PC-3 (cell line): ENCODE data around the gene MUCL3. TPM values are rescaled to one million over a fixed set of nuclear protein-coding genes. Genes with fewer than 3 reads are reported as not detected.

Experiments
- ATAC-seq: fragments of 200-7000 bp; cut with Tn5 transposase; 2 replicates; pipeline ENCODE4 v1.9.1; 2020; ENCODE audit warnings: mild to moderate bottlenecking, moderate library complexity
- BruUV-seq: library from RNA; stranded (reverse); fragments of 400-500 nt; replicated peaks from 2 replicates; lab custom pipeline; 2021; lab: Mats Ljungman, UMichigan
- CTCF ChIA-PET: fragments of 300-600 bp; sonication (Branson Sonifier 250); formaldehyde crosslinking; loops from one replicate; lab custom pipeline; 2022; ENCODE audit warnings: antibody characterized with exemption; lab: Charles Lee
- POLR2A ChIA-PET: fragments of 300-600 bp; sonication (Branson Sonifier 250); formaldehyde crosslinking; loops from one replicate; lab custom pipeline; 2022; ENCODE audit warnings: antibody characterized with exemption; ENCODE audit not compliant: unreplicated experiment; lab: Charles Lee
- DNase-seq: peaks from one replicate; pipeline ENCODE4 v3.0.0-alpha.2; 2015
- H2AFZ ChIP-seq: fragments of 300-600 bp; sonication (generic); 2 replicates; pipeline ENCODE4 v1.6.0; 2016; ENCODE audit warnings: antibody characterized with exemption, low read length
- H3F3A ChIP-seq: fragments of 300-600 bp; sonication (generic); one replicate; pipeline ENCODE4 v1.6.0; 2017; ENCODE audit warnings: antibody characterized with exemption, low read length, control low read depth, mild to moderate bottlenecking; ENCODE audit not compliant: unreplicated experiment
- H3K27ac ChIP-seq: fragments of 300-600 bp; sonication (generic); 2 replicates; pipeline ENCODE4 v1.5.1; 2016; ENCODE audit warnings: mild to moderate bottlenecking, low read length
- H3K27me3 ChIP-seq: fragments of 300-600 bp; sonication (generic); 2 replicates; pipeline ENCODE4 v1.6.1; 2016; ENCODE audit warnings: low read length, mixed read lengths
- H3K36me3 ChIP-seq: fragments of 300-600 bp; sonication (generic); 2 replicates; pipeline ENCODE4 v1.6.1; 2016; ENCODE audit warnings: low read depth, mixed run types, low read length, mixed read lengths
- H3K4me1 ChIP-seq: fragments of 300-600 bp; sonication (generic); 2 replicates; pipeline ENCODE4 v1.5.1; 2016; ENCODE audit warnings: low read length; ENCODE audit not compliant: insufficient read depth
- H3K4me2 ChIP-seq: fragments of 300-600 bp; sonication (generic); 2 replicates; pipeline ENCODE4 v1.6.0; 2016; ENCODE audit warnings: low read length
- H3K4me3 ChIP-seq: fragments of 300-600 bp; sonication (generic); 2 replicates; pipeline ENCODE4 v1.5.1; 2016; ENCODE audit warnings: mild to moderate bottlenecking, low read length, mixed read lengths
- H3K79me2 ChIP-seq: fragments of 300-600 bp; sonication (generic); 2 replicates; pipeline ENCODE4 v1.6.1; 2017; ENCODE audit warnings: low read length, mixed read lengths
- H3K9ac ChIP-seq: fragments of 300-600 bp; sonication (generic); 2 replicates; pipeline ENCODE4 v1.6.0; 2016; ENCODE audit warnings: mild to moderate bottlenecking, low read length
- H3K9me2 ChIP-seq: fragments of 300-600 bp; sonication (generic); replicated peaks from 2 replicates; pipeline ENCODE4 v1.6.1; 2016; ENCODE audit warnings: mixed run types, low read length, mixed read lengths
- H3K9me3 ChIP-seq: fragments of 300-600 bp; sonication (generic); 2 replicates; pipeline ENCODE4 v1.6.1; 2016; ENCODE audit warnings: low read length, mixed read lengths
- H4K20me1 ChIP-seq: fragments of 300-600 bp; sonication (generic); 2 replicates; pipeline ENCODE4 v1.6.1; 2016; ENCODE audit warnings: low read length, mixed read lengths
- EZH2 ChIP-seq: fragments of 300-600 bp; sonication (generic); IDR thresholded peaks from one replicate; pipeline ENCODE4 v1.6.1; 2017; ENCODE audit warnings: antibody characterized with exemption, mild to moderate bottlenecking, low read length; ENCODE audit not compliant: unreplicated experiment
- EZH2phosphoT487 ChIP-seq: fragments of 300-600 bp; sonication (generic); IDR thresholded peaks from 2 replicates; pipeline ENCODE4 v1.6.1; 2018; ENCODE audit warnings: mild to moderate bottlenecking, antibody characterized with exemption, low read length, borderline replicate concordance
- intact Hi-C: fragments of 100-400 bp; cut with micrococcal nuclease; formaldehyde crosslinking; loops from 2 replicates; pipeline ENCODE4 v1.9.0; 2023
- total RNA-seq: library from RNA; depleted of rRNA; stranded (reverse); fragments of >200 nt; gene quantifications from 2 replicates; pipeline ENCODE4 v1.2.3, GENCODE V29; 2014
- TF ChIP-seq, protein P1 (sequence below): fragments of 300-600 bp; sonication (generic); conservative IDR thresholded peaks from 2 replicates; pipeline ENCODE4 v1.5.1; 2017; ENCODE audit warnings: antibody characterized with exemption, low read depth, mild to moderate bottlenecking, low read length

The MUCL3 gene
- total RNA-seq, 1 experiment from 2014 or later, result 0.04 TPM

DNA sequence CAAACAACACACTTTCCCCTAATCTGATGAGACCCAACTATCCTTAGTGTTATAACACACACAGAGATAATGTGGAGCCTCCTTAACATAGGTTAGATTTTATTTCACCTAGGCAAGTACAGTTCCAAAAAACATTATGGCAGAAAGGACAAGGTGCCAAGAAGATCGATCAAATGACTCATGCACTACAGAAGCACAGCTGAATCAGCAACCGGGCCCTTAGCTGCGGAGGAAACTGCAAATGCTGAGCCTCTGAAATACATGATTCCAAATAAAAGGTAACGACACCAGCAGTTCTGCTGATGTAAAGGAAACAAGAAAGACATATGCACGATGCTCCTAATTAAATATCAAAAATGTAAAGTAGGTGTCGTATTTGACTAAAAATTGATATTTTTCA lies 22.9 kb downstream of the MUCL3 start:
- Histone ChIP-seq H2AFZ (no peak overlapping the region), H3K9me2 (no peaks in the 10 kb centered on the region), H3K4me3 (no peak overlapping the region), H3F3A (no peaks in the 10 kb centered on the region), H3K4me1 (peaks cover 5% of the 10 kb centered on the region; the same call in 1 of the 2 replicates), H3K9me3 (no peaks in the 10 kb centered on the region), H4K20me1 (no peaks in the 10 kb centered on the region), H3K79me2 (no peaks in the 10 kb centered on the region), H3K27ac (no peak overlapping the region), H3K27me3 (no peaks in the 10 kb centered on the region), H3K9ac (no peak overlapping the region), H3K4me2 (no peak overlapping the region), H3K36me3 (no peaks in the 10 kb centered on the region)
- intact Hi-C loops, result no loop called here
- BruUV-seq, result no TSS peak
- POLR2A ChIA-PET, result no interaction called here
- ATAC-seq (peak; percentile 59; the same call in 1 of the 2 replicates), DNase-seq (peak; percentile 49)
- CTCF ChIA-PET, result no interaction called here
- TF ChIP-seq EZH2phosphoT487, result no peak
- no peak for TF ChIP-seq EZH2
- TF ChIP-seq, protein P1, sequence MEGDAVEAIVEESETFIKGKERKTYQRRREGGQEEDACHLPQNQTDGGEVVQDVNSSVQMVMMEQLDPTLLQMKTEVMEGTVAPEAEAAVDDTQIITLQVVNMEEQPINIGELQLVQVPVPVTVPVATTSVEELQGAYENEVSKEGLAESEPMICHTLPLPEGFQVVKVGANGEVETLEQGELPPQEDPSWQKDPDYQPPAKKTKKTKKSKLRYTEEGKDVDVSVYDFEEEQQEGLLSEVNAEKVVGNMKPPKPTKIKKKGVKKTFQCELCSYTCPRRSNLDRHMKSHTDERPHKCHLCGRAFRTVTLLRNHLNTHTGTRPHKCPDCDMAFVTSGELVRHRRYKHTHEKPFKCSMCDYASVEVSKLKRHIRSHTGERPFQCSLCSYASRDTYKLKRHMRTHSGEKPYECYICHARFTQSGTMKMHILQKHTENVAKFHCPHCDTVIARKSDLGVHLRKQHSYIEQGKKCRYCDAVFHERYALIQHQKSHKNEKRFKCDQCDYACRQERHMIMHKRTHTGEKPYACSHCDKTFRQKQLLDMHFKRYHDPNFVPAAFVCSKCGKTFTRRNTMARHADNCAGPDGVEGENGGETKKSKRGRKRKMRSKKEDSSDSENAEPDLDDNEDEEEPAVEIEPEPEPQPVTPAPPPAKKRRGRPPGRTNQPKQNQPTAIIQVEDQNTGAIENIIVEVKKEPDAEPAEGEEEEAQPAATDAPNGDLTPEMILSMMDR, result no peak

DNA sequence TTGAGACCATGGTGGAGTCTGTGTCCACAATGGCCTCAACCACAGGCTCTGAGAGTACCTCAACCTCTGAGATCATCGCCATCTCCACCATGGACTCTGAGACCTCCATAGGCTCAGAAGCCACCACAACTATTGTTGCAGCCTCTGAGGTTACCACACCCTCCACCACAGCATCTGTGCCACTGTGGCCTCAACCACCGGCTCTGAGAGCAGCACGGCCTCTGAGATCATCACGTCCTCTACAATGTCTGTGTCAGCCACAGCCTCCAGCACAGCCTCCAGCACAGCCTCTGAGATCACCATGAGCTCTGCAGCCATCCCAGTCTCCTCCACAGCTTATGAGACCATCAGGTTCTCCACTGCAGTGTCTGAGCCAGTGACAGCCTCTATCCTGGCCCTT lies 23.3 kb downstream of the MUCL3 start:
- Histone ChIP-seq H3K9me2 (no peaks in the 10 kb centered on the region), H3K4me3 (no peak overlapping the region), H3K9me3 (no peaks in the 10 kb centered on the region), H3K4me2 (no peak overlapping the region), H2AFZ (no peak overlapping the region), H3K27me3 (no peaks in the 10 kb centered on the region), H4K20me1 (no peaks in the 10 kb centered on the region), H3K4me1 (peaks cover 5% of the 10 kb centered on the region; the same call in 1 of the 2 replicates), H3K36me3 (no peaks in the 10 kb centered on the region), H3K27ac (no peak overlapping the region), H3K79me2 (no peaks in the 10 kb centered on the region), H3K9ac (no peak overlapping the region), H3F3A (no peaks in the 10 kb centered on the region)
- TF ChIP-seq, protein P1, result no peak
- no peak for TF ChIP-seq EZH2
- TF ChIP-seq EZH2phosphoT487, result no peak
- ATAC-seq, result no peak
- intact Hi-C loops, result no loop called here
- CTCF ChIA-PET, result no interaction called here
- no TSS peak for BruUV-seq
- POLR2A ChIA-PET, result no interaction called here
- no peak for DNase-seq

DNA sequence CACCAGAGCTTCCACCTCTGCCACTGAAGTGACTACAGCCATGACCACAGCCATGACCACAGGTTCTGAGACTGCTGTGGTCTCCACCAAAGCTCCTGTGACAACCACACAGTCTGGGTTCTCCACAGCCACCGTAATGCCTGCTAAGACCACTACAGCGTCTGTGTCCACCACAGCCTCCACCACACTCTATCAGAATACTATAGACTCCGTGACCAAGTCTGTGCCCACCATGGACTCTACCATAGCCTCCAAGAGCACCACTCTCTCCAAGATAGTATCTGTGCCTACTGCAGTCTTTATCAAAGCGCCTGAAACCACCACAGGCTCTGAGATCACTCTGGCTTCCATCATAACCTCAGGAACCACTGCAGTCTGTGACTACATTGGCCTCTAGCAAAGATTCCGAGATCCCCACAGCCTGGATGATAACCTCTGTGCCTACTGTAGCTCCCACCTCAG lies 24.4 kb downstream of the MUCL3 start:
- Histone ChIP-seq H4K20me1 (no peaks in the 10 kb centered on the region), H3K9me2 (no peaks in the 10 kb centered on the region), H3K9me3 (no peaks in the 10 kb centered on the region), H3K9ac (no peak overlapping the region), H3K27me3 (no peaks in the 10 kb centered on the region), H3K36me3 (no peaks in the 10 kb centered on the region), H3K4me1 (peaks cover 5% of the 10 kb centered on the region; the same call in 1 of the 2 replicates), H3F3A (no peaks in the 10 kb centered on the region), H3K4me2 (no peak overlapping the region), H3K27ac (no peak overlapping the region), H2AFZ (no peak overlapping the region), H3K79me2 (no peaks in the 10 kb centered on the region), H3K4me3 (no peak overlapping the region)
- TF ChIP-seq, protein P1, result no peak
- no peak for TF ChIP-seq EZH2
- BruUV-seq, result no TSS peak
- DNase-seq (no peak), ATAC-seq (no peak)
- intact Hi-C loops, result no loop called here
- ChIA-PET CTCF (no interaction called here), POLR2A (no interaction called here)
